HepG2 (cell line): ENCODE measurements around the gene CHRNB2. TPM values are rescaled to one million over a fixed set of nuclear protein-coding genes. Genes with fewer than 3 reads are reported as not detected.
A peak's percentile ranks its signal among the peaks of the same experiment; 100 is the strongest.

Source experiments
- ARID4A ChIP-seq: sonication (generic); formaldehyde crosslinking; IDR thresholded peaks from 2 replicates; pipeline ENCODE4 v1.5.0; 2020; ENCODE audit warnings: mild to moderate bottlenecking, missing genetic modification reagents, borderline replicate concordance
- ARNT ChIP-seq: fragments of 450-650 bp; IDR thresholded peaks from 2 replicates; pipeline ENCODE4 v1.6.1; 2017
- BCL6 ChIP-seq: IDR thresholded peaks from 2 replicates; pipeline ENCODE4 v1.6.1; 2016; ENCODE audit warnings: missing genetic modification reagents, missing compliant biosample characterization
- GTF3A ChIP-seq: sonication (generic); formaldehyde crosslinking; conservative IDR thresholded peaks from 2 replicates; pipeline ENCODE4 v1.4.0; 2020; ENCODE audit warnings: mild to moderate bottlenecking, missing genetic modification reagents
- HOMEZ ChIP-seq: IDR thresholded peaks from 2 replicates; pipeline ENCODE4 v1.6.1; 2016; ENCODE audit warnings: low read depth
- MATR3 ChIP-seq: sonication (generic); formaldehyde crosslinking; IDR thresholded peaks from 2 replicates; pipeline ENCODE4 v1.4.0; 2020; ENCODE audit warnings: missing genetic modification reagents
- MZF1 ChIP-seq: sonication (generic); formaldehyde crosslinking; IDR thresholded peaks from 2 replicates; pipeline ENCODE4 v1.8.1; 2023; ENCODE audit warnings: mild to moderate bottlenecking, missing genetic modification reagents, borderline replicate concordance
- NFE2 ChIP-seq: sonication (generic); formaldehyde crosslinking; IDR thresholded peaks from 2 replicates; pipeline ENCODE4 v1.4.0; 2020; ENCODE audit warnings: missing genetic modification reagents
- NR2F1 ChIP-seq, 2 experiments: fragments of 450-650 bp in 1 of 2; formaldehyde crosslinking in 1 of 2; IDR thresholded peaks; 2 replicates each; pipeline versions ENCODE4 v1.5.0 to v1.6.1; 2016 to 2020; ENCODE audit warnings: mild to moderate bottlenecking in 1 of 2, missing compliant biosample characterization in 1 of 2, missing genetic modification reagents in 1 of 2, moderate library complexity in 1 of 2
- NRL ChIP-seq: sonication (generic); formaldehyde crosslinking; IDR thresholded peaks from 2 replicates; pipeline ENCODE4 v1.5.0; 2020; ENCODE audit warnings: missing genetic modification reagents, mild to moderate bottlenecking, moderate library complexity, borderline replicate concordance
- SALL2 ChIP-seq: sonication (generic); formaldehyde crosslinking; IDR thresholded peaks from 2 replicates; pipeline ENCODE4 v1.8.1; 2023; ENCODE audit warnings: mild to moderate bottlenecking, missing genetic modification reagents, inconsistent platforms
- SETDB1 ChIP-seq: sonication (generic); formaldehyde crosslinking; IDR thresholded peaks from 2 replicates; pipeline ENCODE4 v1.5.1; 2020; ENCODE audit warnings: missing genetic modification reagents, mild to moderate bottlenecking, borderline replicate concordance
- SRSF9 ChIP-seq: fragments of 200-400 bp; formaldehyde crosslinking; IDR thresholded peaks from 2 replicates; pipeline ENCODE4 v1.6.1; 2018; ENCODE audit warnings: borderline replicate concordance, mild to moderate bottlenecking, low read depth, low read length; ENCODE audit not compliant: insufficient read depth, poor library complexity, severe bottlenecking
- ZFY ChIP-seq: sonication (generic); formaldehyde crosslinking; IDR thresholded peaks from 2 replicates; pipeline ENCODE4 v1.4.0; 2020; ENCODE audit warnings: missing genetic modification reagents
- ZNF292 ChIP-seq: sonication (generic); formaldehyde crosslinking; IDR thresholded peaks from 2 replicates; pipeline ENCODE4 v1.8.1; 2022; ENCODE audit warnings: mild to moderate bottlenecking, low read depth, missing genetic modification reagents, borderline replicate concordance
- ZNF30 ChIP-seq: sonication (generic); formaldehyde crosslinking; IDR thresholded peaks from 2 replicates; pipeline ENCODE4 v1.5.0; 2020; ENCODE audit warnings: mild to moderate bottlenecking, missing genetic modification reagents
- ZNF326 ChIP-seq: sonication (generic); formaldehyde crosslinking; IDR thresholded peaks from 2 replicates; pipeline ENCODE4 v1.4.0; 2020; ENCODE audit warnings: missing genetic modification reagents, borderline replicate concordance
- ZNF432 ChIP-seq: sonication (generic); formaldehyde crosslinking; IDR thresholded peaks from 2 replicates; pipeline ENCODE4 v1.5.0; 2020; ENCODE audit warnings: missing genetic modification reagents, mild to moderate bottlenecking, borderline replicate concordance
- ZNF678 ChIP-seq: sonication (generic); formaldehyde crosslinking; IDR thresholded peaks from 2 replicates; pipeline ENCODE4 v1.4.0; 2020; ENCODE audit warnings: mild to moderate bottlenecking, missing genetic modification reagents
- polyA plus RNA-seq, 8 experiments: library from polyadenylated mRNA; depleted of rRNA in 3 of 8; stranded (reverse) in 7 of 8; unstranded in 1 of 8; fragments of >200 nt; fragmentation: Illumina TruSeq in 4 of 8; extraction: Trizol in 4 of 8; gene quantifications; 2 replicates each; pipeline versions ENCODE4 v1.2.1 to v1.2.3, GENCODE V29; 2011 to 2016; ENCODE audit warnings: low read depth in 4 of 8, missing spikeins in 1 of 8, mixed read lengths in 1 of 8; ENCODE audit not compliant: insufficient read depth in 1 of 8
- total RNA-seq, 5 experiments: library from RNA; depleted of rRNA; stranded (reverse); fragments of >200 nt; fragmentation: Illumina TruSeq; extraction: Trizol; gene quantifications; 2 replicates each; pipeline ENCODE4 v1.2.3, GENCODE V29; 2016; ENCODE audit warnings: low read depth in 1 of 5
- TF ChIP-seq, protein P1 (sequence below): conservative IDR thresholded peaks from 2 replicates; pipeline ENCODE4 v1.6.1; 2018; ENCODE audit warnings: missing genetic modification reagents
- TF ChIP-seq, protein P2 (sequence below): sonication (generic); formaldehyde crosslinking; IDR thresholded peaks from 2 replicates; pipeline ENCODE4 v1.5.0; 2020; ENCODE audit warnings: missing genetic modification reagents

The CHRNB2 gene
- total and polyA plus RNA-seq, 2 of the 13 experiments (the other 11 are each of a cell fraction or from before 2014, with no cell fraction given), result 0.03 to 0.07 TPM

- TF ChIP-seq HOMEZ, result peak; percentile 63; the same call in 1 of the 2 replicates
- no peak for TF ChIP-seq MATR3 (CRISPR knock-in tag)
- no peak for TF ChIP-seq ZNF432 (CRISPR knock-in tag)
- TF ChIP-seq NRL (CRISPR knock-in tag), result peak; percentile 78
- no peak for TF ChIP-seq GTF3A
- peak; percentile 47; the same call in 1 of the 2 replicates for TF ChIP-seq BCL6 (CRISPR knock-in tag)
- TF ChIP-seq NFE2 (CRISPR knock-in tag), result no peak
- TF ChIP-seq ZNF326 (CRISPR knock-in tag), result no peak
- TF ChIP-seq NR2F1 (CRISPR knock-in tag; IDR thresholded peaks at IDR 0.05), result no peak
- no peak for TF ChIP-seq SETDB1 (CRISPR knock-in tag)
- peak; percentile 97 for TF ChIP-seq SALL2
- TF ChIP-seq, protein P1, sequence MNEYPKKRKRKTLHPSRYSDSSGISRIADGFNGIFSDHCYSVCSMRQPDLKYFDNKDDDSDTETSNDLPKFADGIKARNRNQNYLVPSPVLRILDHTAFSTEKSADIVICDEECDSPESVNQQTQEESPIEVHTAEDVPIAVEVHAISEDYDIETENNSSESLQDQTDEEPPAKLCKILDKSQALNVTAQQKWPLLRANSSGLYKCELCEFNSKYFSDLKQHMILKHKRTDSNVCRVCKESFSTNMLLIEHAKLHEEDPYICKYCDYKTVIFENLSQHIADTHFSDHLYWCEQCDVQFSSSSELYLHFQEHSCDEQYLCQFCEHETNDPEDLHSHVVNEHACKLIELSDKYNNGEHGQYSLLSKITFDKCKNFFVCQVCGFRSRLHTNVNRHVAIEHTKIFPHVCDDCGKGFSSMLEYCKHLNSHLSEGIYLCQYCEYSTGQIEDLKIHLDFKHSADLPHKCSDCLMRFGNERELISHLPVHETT (CRISPR knock-in tag), result peak; percentile 80; the same call in 1 of the 2 replicates
- TF ChIP-seq ARID4A, result peak; percentile 94
- TF ChIP-seq ARNT, result no peak
- peak; percentile 65 for TF ChIP-seq ZFY (CRISPR knock-in tag)
- no peak for TF ChIP-seq MZF1 (CRISPR knock-in tag)
- TF ChIP-seq, protein P2, sequence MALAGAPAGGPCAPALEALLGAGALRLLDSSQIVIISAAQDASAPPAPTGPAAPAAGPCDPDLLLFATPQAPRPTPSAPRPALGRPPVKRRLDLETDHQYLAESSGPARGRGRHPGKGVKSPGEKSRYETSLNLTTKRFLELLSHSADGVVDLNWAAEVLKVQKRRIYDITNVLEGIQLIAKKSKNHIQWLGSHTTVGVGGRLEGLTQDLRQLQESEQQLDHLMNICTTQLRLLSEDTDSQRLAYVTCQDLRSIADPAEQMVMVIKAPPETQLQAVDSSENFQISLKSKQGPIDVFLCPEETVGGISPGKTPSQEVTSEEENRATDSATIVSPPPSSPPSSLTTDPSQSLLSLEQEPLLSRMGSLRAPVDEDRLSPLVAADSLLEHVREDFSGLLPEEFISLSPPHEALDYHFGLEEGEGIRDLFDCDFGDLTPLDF (CRISPR knock-in tag), result 0 out of 2 replicates have a peak, but pooled peaks have one; percentile 36
- no peak for TF ChIP-seq SRSF9
- peak; percentile 64; the same call in 1 of the 2 replicates for TF ChIP-seq ZNF678 (CRISPR knock-in tag)
- TF ChIP-seq ZNF30 (CRISPR knock-in tag), result no peak
- TF ChIP-seq ZNF292 (CRISPR knock-in tag), result no peak
Measured at GRCh38 chr1:154567386-154568156, at the start of gene CHRNB2 (continued).
